Mesendoderm (in vitro differentiated cells): ENCODE data around the gene PGD.
"Not testable (repeated sequence)": the region's sequence is repeated elsewhere in the genome, so short reads cannot be mapped to it uniquely, and the experiment has no call there.

ENCODE experiments used
- DNase-seq: peaks from one replicate; pipeline ENCODE4 v3.0.0; 2013
- H2AK5ac ChIP-seq: 2 replicates; pipeline ENCODE4 v1.6.1; 2013; ENCODE audit warnings: low read length, inconsistent platforms
- H2BK120ac ChIP-seq: 2 replicates; pipeline ENCODE4 v1.6.1; 2013; ENCODE audit warnings: low read depth, mild to moderate bottlenecking, low read length, moderate library complexity, mixed read lengths
- H2BK15ac ChIP-seq: replicated peaks from 2 replicates; pipeline ENCODE4 v1.6.1; 2013; ENCODE audit warnings: low read depth, mild to moderate bottlenecking, moderate library complexity
- H2BK5ac ChIP-seq: 2 replicates; pipeline ENCODE4 v1.6.1; 2013; ENCODE audit warnings: low read length, inconsistent platforms
- H3K18ac ChIP-seq: 2 replicates; pipeline ENCODE4 v1.6.1; 2013; ENCODE audit warnings: mild to moderate bottlenecking, low read length, mixed read lengths
- H3K23ac ChIP-seq: one replicate; pipeline ENCODE4 v1.6.1; 2013; ENCODE audit warnings: low read length
- H3K27ac ChIP-seq: 2 replicates; pipeline ENCODE4 v1.5.1; 2013; ENCODE audit warnings: low read depth, mild to moderate bottlenecking, inconsistent platforms, low read length, moderate library complexity
- H3K27me3 ChIP-seq: 2 replicates; pipeline ENCODE4 v1.6.1; 2013; ENCODE audit warnings: low read length, control low read depth, mild to moderate bottlenecking, inconsistent platforms; ENCODE audit not compliant: insufficient read depth, poor library complexity
- H3K36me3 ChIP-seq: 2 replicates; pipeline ENCODE4 v1.6.1; 2013; ENCODE audit warnings: low read length, inconsistent platforms; ENCODE audit not compliant: control insufficient read depth, insufficient read depth
- H3K4ac ChIP-seq: one replicate; pipeline ENCODE4 v1.6.1; 2013; ENCODE audit warnings: low read depth, mild to moderate bottlenecking, low read length, moderate library complexity
- H3K4me1 ChIP-seq: 2 replicates; pipeline ENCODE4 v1.6.1; 2013; ENCODE audit warnings: low read depth, low read length, inconsistent platforms; ENCODE audit not compliant: control insufficient read depth
- H3K4me2 ChIP-seq: 2 replicates; pipeline ENCODE4 v1.6.1; 2013; ENCODE audit warnings: low read length
- H3K4me3 ChIP-seq: 2 replicates; pipeline ENCODE4 v1.5.1; 2013; ENCODE audit warnings: mild to moderate bottlenecking, low read length
- H3K56ac ChIP-seq: one replicate; pipeline ENCODE4 v1.6.1; 2013; ENCODE audit warnings: low read length
- H3K79me1 ChIP-seq: 2 replicates; pipeline ENCODE4 v1.6.1; 2013; ENCODE audit warnings: low read length, inconsistent platforms
- H3K79me2 ChIP-seq: 2 replicates; pipeline ENCODE4 v1.6.1; 2013; ENCODE audit warnings: mild to moderate bottlenecking, low read length; ENCODE audit not compliant: control insufficient read depth, insufficient read depth
- H3K9ac ChIP-seq: 2 replicates; pipeline ENCODE4 v1.6.1; 2013; ENCODE audit warnings: low read length, inconsistent platforms
- H4K5ac ChIP-seq: one replicate; pipeline ENCODE4 v1.6.1; 2013; ENCODE audit warnings: low read length
- H4K8ac ChIP-seq: one replicate; pipeline ENCODE4 v1.6.1; 2013; ENCODE audit warnings: low read depth, mild to moderate bottlenecking, control low read depth, low read length, moderate library complexity
- WGBS: extraction: QIAGEN DNeasy Blood & Tissue Kit; methylation state at CpG from one replicate; pipeline ENCODE4 v1.1.7; 2013; ENCODE audit warnings: low lambda C conversion rate, missing lambda C conversion rate; ENCODE audit not compliant: insufficient coverage; ENCODE audit errors: extremely low coverage; 5-methylcytosine and 5-hydroxymethylcytosine counted together

The PGD gene

GRCh38 chr1:10419351-10419750 is 20.5 kb downstream of the PGD start:
- no peaks in the 10 kb centered on the region for H3K27me3 ChIP-seq
- no peak for DNase-seq
- no peak overlapping the region for H4K5ac ChIP-seq
- H2BK120ac ChIP-seq: no peak overlapping the region
- no peak overlapping the region for H3K27ac ChIP-seq
- peaks cover 24% of the 10 kb centered on the region for H3K36me3 ChIP-seq
- H3K18ac ChIP-seq: no peak overlapping the region
- WGBS: no CpG with 5 or more reads among the region's 15 CpGs
- no peak overlapping the region for H2BK15ac ChIP-seq
- no peak overlapping the region for H3K23ac ChIP-seq
- no peak overlapping the region for H3K4ac ChIP-seq
- no peak overlapping the region for H2AK5ac ChIP-seq
- no peak overlapping the region for H2BK5ac ChIP-seq
- H3K4me2 ChIP-seq: no peak overlapping the region
- no peak overlapping the region for H3K4me3 ChIP-seq
- H3K79me2 ChIP-seq: no peaks in the 10 kb centered on the region
- no peak overlapping the region for H3K9ac ChIP-seq
- no peak overlapping the region for H3K56ac ChIP-seq
- H3K4me1 ChIP-seq: peaks cover 3% of the 10 kb centered on the region
- no peaks in the 10 kb centered on the region for H3K79me1 ChIP-seq
- H4K8ac ChIP-seq: no peak overlapping the region

- Histone ChIP-seq H3K9ac (no peak overlapping the region), H4K8ac (no peak overlapping the region), H3K18ac (no peak overlapping the region), H3K79me2 (no peaks in the 10 kb centered on the region), H3K27me3 (no peaks in the 10 kb centered on the region), H3K56ac (no peak overlapping the region), H3K4me2 (no peak overlapping the region), H3K36me3 (peaks cover 23% of the 10 kb centered on the region), H3K79me1 (no peaks in the 10 kb centered on the region), H2BK5ac (no peak overlapping the region), H3K23ac (no peak overlapping the region), H3K4me1 (no peaks in the 10 kb centered on the region), H3K4ac (no peak overlapping the region), H4K5ac (no peak overlapping the region), H2AK5ac (no peak overlapping the region), H3K4me3 (no peak overlapping the region), H2BK15ac (no peak overlapping the region), H2BK120ac (no peak overlapping the region), H3K27ac (no peak overlapping the region)
- DNase-seq: no peak
- WGBS: no CpG with 5 or more reads among the region's 5 CpGs
These were observed 22.8 kb downstream of the PGD start for GRCh38 chr1:10421637-10422036.

- H3K79me2 ChIP-seq: no peaks in the 10 kb centered on the region
- no peak overlapping the region for H4K5ac ChIP-seq
- H3K4ac ChIP-seq: no peak overlapping the region
- H3K4me1 ChIP-seq: no peaks in the 10 kb centered on the region
- no peak overlapping the region for H3K56ac ChIP-seq
- H3K4me3 ChIP-seq: no peak overlapping the region
- no peak for DNase-seq
- H3K36me3 ChIP-seq: peaks cover 12% of the 10 kb centered on the region
- no peak overlapping the region for H3K4me2 ChIP-seq
- no peak overlapping the region for H3K23ac ChIP-seq
- H2BK15ac ChIP-seq: no peak overlapping the region
- H3K18ac ChIP-seq: no peak overlapping the region
- H3K9ac ChIP-seq: no peak overlapping the region
- H2BK5ac ChIP-seq: no peak overlapping the region
- no peaks in the 10 kb centered on the region for H3K27me3 ChIP-seq
- H3K27ac ChIP-seq: no peak overlapping the region
- H4K8ac ChIP-seq: no peak overlapping the region
- H2AK5ac ChIP-seq: no peak overlapping the region
- WGBS: no CpG with 5 or more reads among the region's 9 CpGs
- H3K79me1 ChIP-seq: no peaks in the 10 kb centered on the region
- H2BK120ac ChIP-seq: no peak overlapping the region
These were observed 25.2 kb downstream of the PGD start for GRCh38 chr1:10424034-10424433.

GRCh38 chr1:10424651-10425050 is 25.8 kb downstream of the PGD start:
- H2AK5ac ChIP-seq: no peak overlapping the region

GRCh38 chr1:10425826-10426534 is 27.1 kb downstream of the PGD start:
- H3K79me1 ChIP-seq, H3K4me1 ChIP-seq, H4K5ac ChIP-seq, H2BK15ac ChIP-seq, H3K9ac ChIP-seq, H3K18ac ChIP-seq, H3K27ac ChIP-seq, H3K56ac ChIP-seq, H3K4me2 ChIP-seq, H3K23ac ChIP-seq, DNase-seq, H2AK5ac ChIP-seq, H3K79me2 ChIP-seq, H2BK120ac ChIP-seq, H4K8ac ChIP-seq, H3K27me3 ChIP-seq, H3K36me3 ChIP-seq, H2BK5ac ChIP-seq, H3K4ac ChIP-seq, H3K4me3 ChIP-seq: not testable (repeated sequence)
- WGBS: no CpG with 5 or more reads among the region's 21 CpGs

More at GRCh38 chr1:10424651-10425050, 25.8 kb downstream of the PGD start:
- Histone ChIP-seq H3K4ac (no peak overlapping the region), H2BK120ac (no peak overlapping the region), H3K23ac (no peak overlapping the region), H3K4me1 (no peaks in the 10 kb centered on the region), H3K79me1 (no peaks in the 10 kb centered on the region), H3K56ac (no peak overlapping the region), H3K4me2 (no peak overlapping the region), H3K9ac (no peak overlapping the region), H3K79me2 (no peaks in the 10 kb centered on the region), H2BK5ac (no peak overlapping the region), H2BK15ac (no peak overlapping the region), H3K36me3 (peaks cover 8% of the 10 kb centered on the region), H3K27me3 (no peaks in the 10 kb centered on the region), H3K27ac (no peak overlapping the region), H4K8ac (no peak overlapping the region), H4K5ac (no peak overlapping the region), H3K4me3 (no peak overlapping the region), H3K18ac (no peak overlapping the region)
- WGBS: no CpG with 5 or more reads among the region's 8 CpGs
- no peak for DNase-seq

- not testable (repeated sequence) for H3K27me3 ChIP-seq, H4K8ac ChIP-seq, H3K4me3 ChIP-seq, H3K79me2 ChIP-seq, H3K4me2 ChIP-seq, DNase-seq, H3K4ac ChIP-seq, H3K23ac ChIP-seq, H3K36me3 ChIP-seq, H2BK120ac ChIP-seq, H3K18ac ChIP-seq, H2BK15ac ChIP-seq, H2AK5ac ChIP-seq, H3K27ac ChIP-seq, H2BK5ac ChIP-seq, H3K79me1 ChIP-seq, H3K4me1 ChIP-seq, H4K5ac ChIP-seq, H3K56ac ChIP-seq, H3K9ac ChIP-seq
- WGBS: no CpG with 5 or more reads among the region's 21 CpGs
These were observed 27.6 kb downstream of the PGD start for GRCh38 chr1:10426535-10426848.
